A549 (cell line): ENCODE measurements around the gene ZBTB46. TPM values are rescaled to one million over a fixed set of nuclear protein-coding genes. Genes with fewer than 3 reads are reported as not detected.

Experiments
- ATAC-seq, 2 experiments: fragments of 200-7000 bp in 1 of 2; fragments of >200 bp in 1 of 2; cut with Nextera tagmentation in 1 of 2; cut with Tn5 transposase in 1 of 2; 3 replicates each; pipeline versions ENCODE4 v1.8.0 to v1.9.1; 2018 to 2020; ENCODE audit warnings: mild to moderate bottlenecking in 1 of 2, moderate library complexity in 1 of 2
- CTCF ChIA-PET: fragments of 300-600 bp; sonication (Branson Sonifier 250); formaldehyde crosslinking; extraction: SDS; loops from one replicate; lab custom pipeline; 2021; ENCODE audit warnings: antibody characterized with exemption, inconsistent platforms; lab: Yijun Ruan, JAX
- POLR2A ChIA-PET: fragments of 350-600 bp; formaldehyde crosslinking; extraction: SDS; loops from one replicate; lab custom pipeline; 2021; ENCODE audit warnings: antibody characterized with exemption, inconsistent platforms; lab: Yijun Ruan, JAX
- DNase-seq, 2 experiments: peaks; one replicate each; pipeline versions ENCODE4 v3.0.0 to v3.0.0-alpha.2; 2011 to 2016; ENCODE audit warnings: low read depth in 1 of 2, low spot score in 1 of 2
- FAIRE-seq: peaks from 2 replicates; lab custom pipeline; 2011; peaks lifted over from hg19 to GRCh38; lab: Jason Lieb, UNC
- H3K27ac ChIP-seq, 2 experiments: fragments of >200 bp; sonication (Bioruptor Twin); formaldehyde crosslinking; 3 replicates each; pipeline ENCODE4 v1.5.1; 2016 to 2017
- H3K4me1 ChIP-seq: fragments of >200 bp; sonication (Bioruptor Twin); formaldehyde crosslinking; 3 replicates; pipeline ENCODE4 v1.6.1; 2016
- H3K4me2 ChIP-seq: fragments of >200 bp; sonication (Bioruptor Twin); formaldehyde crosslinking; 3 replicates; pipeline ENCODE4 v1.6.1; 2016
- H3K4me3 ChIP-seq: fragments of >200 bp; sonication (Bioruptor Twin); formaldehyde crosslinking; 3 replicates; pipeline ENCODE4 v1.5.1; 2016
- H3K9me3 ChIP-seq: fragments of >200 bp; sonication (Bioruptor Twin); formaldehyde crosslinking; 3 replicates; pipeline ENCODE4 v1.6.1; 2016
- ATOH8 ChIP-seq: fragments of 250-450 bp; sonication (Bioruptor Pico); IDR thresholded peaks from 2 replicates; pipeline ENCODE4 v1.5.0; 2020; ENCODE audit warnings: low read depth, mild to moderate bottlenecking, moderate library complexity
- BCL3 ChIP-seq: fragments of >200 bp; sonication (Bioruptor Twin); formaldehyde crosslinking; IDR thresholded peaks from 3 replicates; pipeline ENCODE4 v1.6.1; 2016
- BHLHE40 ChIP-seq: IDR thresholded peaks from 2 replicates; pipeline ENCODE4 v1.6.1; 2012; ENCODE audit warnings: low read depth, low read length, inconsistent platforms
- CBX2 ChIP-seq: fragments of 200-600 bp; sonication (generic); IDR thresholded peaks from 2 replicates; pipeline ENCODE4 v1.6.1; 2016; ENCODE audit warnings: low read depth, mild to moderate bottlenecking, borderline replicate concordance
- CEBPB ChIP-seq, 2 experiments: fragments of >200 bp in 1 of 2; sonication (Bioruptor Twin) in 1 of 2; formaldehyde crosslinking in 1 of 2; IDR thresholded peaks; 2 replicates each; pipeline ENCODE4 v1.6.1; 2012 to 2016
- CHD4 ChIP-seq: fragments of 200-600 bp; sonication (generic); IDR thresholded peaks from 2 replicates; pipeline ENCODE4 v1.6.1; 2016; ENCODE audit warnings: antibody characterized with exemption, mild to moderate bottlenecking, borderline replicate concordance
- E2F6 ChIP-seq: IDR thresholded peaks from 2 replicates; pipeline ENCODE4 v1.6.1; 2012; ENCODE audit warnings: low read depth, borderline replicate concordance
- ESRRA ChIP-seq: fragments of 150-350 bp; IDR thresholded peaks from 2 replicates; pipeline ENCODE4 v1.6.1; 2014; ENCODE audit warnings: mild to moderate bottlenecking, low read length, borderline replicate concordance
- GATA3 ChIP-seq: IDR thresholded peaks from 2 replicates; pipeline ENCODE4 v1.6.1; 2012; ENCODE audit warnings: borderline replicate concordance
- HDAC2 ChIP-seq: fragments of 200-600 bp; sonication (generic); IDR thresholded peaks from 2 replicates; pipeline ENCODE4 v1.6.1; 2016
- HOXA7 ChIP-seq: fragments of 250-450 bp; sonication (Bioruptor Pico); IDR thresholded peaks from 2 replicates; pipeline ENCODE4 v1.5.0; 2020; ENCODE audit warnings: mild to moderate bottlenecking, moderate library complexity
- HOXB5 ChIP-seq: fragments of 250-450 bp; sonication (Bioruptor Pico); IDR thresholded peaks from 2 replicates; pipeline ENCODE4 v1.5.0; 2020; ENCODE audit warnings: mild to moderate bottlenecking, moderate library complexity
- JUN ChIP-seq, 2 experiments: fragments of >200 bp; sonication (Bioruptor Twin); formaldehyde crosslinking; IDR thresholded peaks; 2 replicates in 1 of 2; 3 replicates in 1 of 2; pipeline ENCODE4 v1.6.1; 2016 to 2017
- KDM5A ChIP-seq: fragments of 200-600 bp; sonication (generic); IDR thresholded peaks from 2 replicates; pipeline ENCODE4 v1.6.1; 2016; ENCODE audit warnings: antibody characterized with exemption, mild to moderate bottlenecking
- MAX ChIP-seq: IDR thresholded peaks from 2 replicates; pipeline ENCODE4 v1.6.1; 2012
- MAZ ChIP-seq: fragments of 150-350 bp; IDR thresholded peaks from 2 replicates; pipeline ENCODE4 v1.6.1; 2014; ENCODE audit warnings: antibody characterized with exemption, low read depth, low read length, borderline replicate concordance
- MYC ChIP-seq: IDR thresholded peaks from 2 replicates; pipeline ENCODE4 v1.6.1; 2012; ENCODE audit warnings: mild to moderate bottlenecking, inconsistent platforms, low read length, improper control_type of control experiment, borderline replicate concordance
- NFE2L2 ChIP-seq: fragments of 150-350 bp; conservative IDR thresholded peaks from 2 replicates; pipeline ENCODE4 v1.6.1; 2014; ENCODE audit warnings: low read length
- PHF8 ChIP-seq: fragments of 200-600 bp; sonication (generic); IDR thresholded peaks from 2 replicates; pipeline ENCODE4 v1.6.1; 2016; ENCODE audit warnings: low read depth, mild to moderate bottlenecking, antibody characterized with exemption, moderate library complexity, borderline replicate concordance
- POLR2A ChIP-seq: IDR thresholded peaks from 2 replicates; pipeline ENCODE4 v1.6.1; 2012; ENCODE audit warnings: mild to moderate bottlenecking, low read length
- POLR2AphosphoS2 ChIP-seq: conservative IDR thresholded peaks from 2 replicates; pipeline ENCODE4 v1.6.1; 2012; ENCODE audit warnings: low read length, improper control_type of control experiment, inconsistent platforms
- RARB ChIP-seq: fragments of 250-450 bp; sonication (Bioruptor Pico); IDR thresholded peaks from 2 replicates; pipeline ENCODE4 v1.8.0; 2021; ENCODE audit warnings: mild to moderate bottlenecking, moderate library complexity
- RCOR1 ChIP-seq: fragments of 150-350 bp; IDR thresholded peaks from 2 replicates; pipeline ENCODE4 v1.6.1; 2014; ENCODE audit warnings: antibody characterized with exemption, low read length, low read depth
- RFX5 ChIP-seq: fragments of 450-650 bp; IDR thresholded peaks from 2 replicates; pipeline ENCODE4 v1.7.1; 2014; ENCODE audit warnings: antibody characterized with exemption, mild to moderate bottlenecking, moderate library complexity
- ZNF302 ChIP-seq: fragments of 250-450 bp; sonication (Bioruptor Pico); IDR thresholded peaks from 2 replicates; pipeline ENCODE4 v1.9.0; 2021; ENCODE audit warnings: inconsistent platforms, mild to moderate bottlenecking, moderate library complexity
- WGBS: methylation state at CpG from one replicate; pipeline ENCODE4 v1.1.6; 2017; ENCODE audit errors: missing lambda C conversion rate; 5-methylcytosine and 5-hydroxymethylcytosine counted together
- polyA plus RNA-seq, 4 experiments: library from polyadenylated mRNA; depleted of rRNA in 3 of 4; stranded (reverse); fragments of >200 nt; fragmentation: RNase III in 1 of 4; extraction: RNeasy Plus Mini Kit Qiagen cat#74134 plus additional on column Dnase treatment in 1 of 4; gene quantifications; 2 replicates in 3 of 4; 3 replicates in 1 of 4; pipeline ENCODE4 v1.2.3, GENCODE V29; 2011 to 2017
- TF ChIP-seq, protein P1 (sequence below): fragments of 150-350 bp; IDR thresholded peaks from 2 replicates; pipeline ENCODE4 v1.6.1; 2014; ENCODE audit warnings: low read depth, mild to moderate bottlenecking, low read length
- TF ChIP-seq, protein P2 (sequence below): fragments of >200 bp; sonication (Bioruptor Twin); formaldehyde crosslinking; IDR thresholded peaks from 2 replicates; pipeline ENCODE4 v1.6.1; 2016
- TF ChIP-seq, protein P3 (sequence below): fragments of 250-450 bp; sonication (Bioruptor Pico); IDR thresholded peaks from 2 replicates; pipeline ENCODE4 v1.5.0; 2021; ENCODE audit warnings: mild to moderate bottlenecking, moderate library complexity, borderline replicate concordance

Gene ZBTB46
- polyA plus RNA-seq, 2 of the 4 experiments (the other 2 are of a cell fraction), result 0.17 to 0.43 TPM

DNA sequence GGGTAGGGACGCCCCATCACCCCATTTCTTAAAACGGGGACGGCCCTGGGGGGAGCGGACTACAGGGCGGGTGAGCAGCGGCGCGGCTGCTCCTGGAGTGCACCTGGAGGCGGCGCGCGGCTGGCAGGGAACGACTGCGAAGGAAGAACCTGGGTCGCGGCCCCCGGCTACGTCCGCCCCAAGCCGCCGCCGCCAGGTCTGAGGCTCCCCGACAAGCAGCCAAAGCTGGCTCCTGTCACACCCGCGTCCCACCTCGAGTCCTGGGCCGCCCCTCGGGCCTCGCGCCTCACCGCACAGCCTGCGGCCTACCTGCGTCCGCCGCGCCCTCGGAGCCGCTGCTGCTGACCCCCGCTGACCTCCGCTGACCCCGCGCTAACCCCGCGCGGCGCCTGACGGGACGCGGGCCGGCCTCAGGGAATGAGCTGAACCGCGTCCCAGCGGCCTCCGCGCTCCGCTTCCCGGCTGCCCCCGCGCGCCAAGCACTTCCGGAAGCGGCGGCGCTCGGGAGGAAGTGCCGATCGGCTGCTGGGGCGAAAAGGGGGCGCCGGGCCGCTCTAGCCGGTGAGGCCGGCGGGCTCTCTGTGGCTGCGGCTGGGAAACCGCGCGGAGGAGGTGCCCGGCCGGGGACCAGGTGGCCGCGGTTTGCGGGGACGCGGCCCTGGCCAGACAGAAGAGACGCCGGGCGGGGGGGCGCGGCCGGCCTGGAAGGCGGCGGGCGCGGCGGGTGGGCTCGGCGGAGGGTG lies 123.3 kb downstream of the ZBTB46 start, which contains the start of the genes ARFRP1 and ZGPAT:
ARFRP1 (minus strand) TSS at position 419 of the 743 bp plus-strand sequence. CDS start 885 bp downstream, outside the sequence.
ZGPAT (plus strand) TSS at position 482 of the 743 bp plus-strand sequence. CDS start 542 bp downstream, outside the sequence.
- peak; percentile 71 to 91; a peak in 3 of 5 replicates for TF ChIP-seq JUN (IDR thresholded peaks at IDR 0.05)
- 0 out of 2 replicates have a peak, but pooled peaks have one; percentile 20 for TF ChIP-seq MYC
- no peak for TF ChIP-seq RCOR1
- TF ChIP-seq POLR2A, result peak; percentile 40
- TF ChIP-seq ESRRA, result peak; percentile 72; the same call in 1 of the 2 replicates
- no peak for TF ChIP-seq CBX2
- no peak for TF ChIP-seq CHD4
- no peak for TF ChIP-seq BHLHE40
- TF ChIP-seq, protein P1, sequence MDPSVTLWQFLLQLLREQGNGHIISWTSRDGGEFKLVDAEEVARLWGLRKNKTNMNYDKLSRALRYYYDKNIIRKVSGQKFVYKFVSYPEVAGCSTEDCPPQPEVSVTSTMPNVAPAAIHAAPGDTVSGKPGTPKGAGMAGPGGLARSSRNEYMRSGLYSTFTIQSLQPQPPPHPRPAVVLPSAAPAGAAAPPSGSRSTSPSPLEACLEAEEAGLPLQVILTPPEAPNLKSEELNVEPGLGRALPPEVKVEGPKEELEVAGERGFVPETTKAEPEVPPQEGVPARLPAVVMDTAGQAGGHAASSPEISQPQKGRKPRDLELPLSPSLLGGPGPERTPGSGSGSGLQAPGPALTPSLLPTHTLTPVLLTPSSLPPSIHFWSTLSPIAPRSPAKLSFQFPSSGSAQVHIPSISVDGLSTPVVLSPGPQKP, result no peak
- TF ChIP-seq PHF8, result peak; percentile 83
- TF ChIP-seq HDAC2, result no peak
- TF ChIP-seq MAX, result peak; percentile 69
- no peak for TF ChIP-seq ZNF302 (CRISPR knock-in tag)
- no peak for TF ChIP-seq CEBPB (IDR thresholded peaks at IDR 0.05)
- no peak for TF ChIP-seq GATA3
- TF ChIP-seq, protein P2, sequence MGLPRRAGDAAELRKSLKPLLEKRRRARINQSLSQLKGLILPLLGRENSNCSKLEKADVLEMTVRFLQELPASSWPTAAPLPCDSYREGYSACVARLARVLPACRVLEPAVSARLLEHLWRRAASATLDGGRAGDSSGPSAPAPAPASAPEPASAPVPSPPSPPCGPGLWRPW, result no peak
- TF ChIP-seq RARB (CRISPR knock-in tag), result peak; percentile 80; the same call in 1 of the 2 replicates
- TF ChIP-seq RFX5, result no peak
- TF ChIP-seq E2F6, result no peak
- no peak for TF ChIP-seq HOXB5
- TF ChIP-seq BCL3, result peak; percentile 57; the same call in 1 of the 3 replicates
- no peak for TF ChIP-seq NFE2L2
- TF ChIP-seq KDM5A, result 0 out of 2 replicates have a peak, but pooled peaks have one; percentile 25
- TF ChIP-seq POLR2AphosphoS2, result no peak
- TF ChIP-seq ATOH8, result no peak
- TF ChIP-seq HOXA7, result no peak
- TF ChIP-seq, protein P3, sequence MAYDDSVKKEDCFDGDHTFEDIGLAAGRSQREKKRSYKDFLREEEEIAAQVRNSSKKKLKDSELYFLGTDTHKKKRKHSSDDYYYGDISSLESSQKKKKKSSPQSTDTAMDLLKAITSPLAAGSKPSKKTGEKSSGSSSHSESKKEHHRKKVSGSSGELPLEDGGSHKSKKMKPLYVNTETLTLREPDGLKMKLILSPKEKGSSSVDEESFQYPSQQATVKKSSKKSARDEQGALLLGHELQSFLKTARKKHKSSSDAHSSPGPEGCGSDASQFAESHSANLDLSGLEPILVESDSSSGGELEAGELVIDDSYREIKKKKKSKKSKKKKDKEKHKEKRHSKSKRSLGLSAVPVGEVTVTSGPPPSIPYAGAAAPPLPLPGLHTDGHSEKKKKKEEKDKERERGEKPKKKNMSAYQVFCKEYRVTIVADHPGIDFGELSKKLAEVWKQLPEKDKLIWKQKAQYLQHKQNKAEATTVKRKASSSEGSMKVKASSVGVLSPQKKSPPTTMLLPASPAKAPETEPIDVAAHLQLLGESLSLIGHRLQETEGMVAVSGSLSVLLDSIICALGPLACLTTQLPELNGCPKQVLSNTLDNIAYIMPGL (CRISPR knock-in tag), result no peak
- TF ChIP-seq MAZ, result no peak
- TF ChIP-seq, all 56 proteins: peak for 9
- Histone ChIP-seq H3K9me3 (peaks cover 10% of the 10 kb centered on the region), H3K4me2 (peak within 1 kb of the TSS; percentile 99), H3K27ac (peak within 1 kb of the TSS; percentile 97 to 98), H3K4me1 (peaks cover 21% of the 10 kb centered on the region), H3K4me3 (peak within 1 kb of the TSS; percentile 98)
- WGBS, result 2% methylated on average over 17 of the region's 98 CpGs
- FAIRE-seq (no peak), ATAC-seq (peak; percentile 88 to 91), DNase-seq (peak; percentile 64 to 87)
- ChIA-PET CTCF (interaction anchor here (0.7 to 1.6 kb wide), 10 partner anchors 9 to 272 kb away, joined by 3 to 5 read pairs (median 3); partner anchors contain the start of gene SAMD10), POLR2A (interaction anchor here (0.6 to 2.5 kb wide), 16 partner anchors 10 to 330 kb away, joined by 3 to 38 read pairs (median 4); partner anchors contain the start of genes GMEB2, LIME1, PTK6 and RTEL1)
